ENCODE data around the gene GDNF.

GDNF gene

GRCh38 chr5:37767961-37768360, 71.9 kb downstream of the GDNF start:
- no peak for DNase-seq (ENCODE audit: low read depth in 1 of 2, low spot score in 1 of 2)
- Histone ChIP-seq H3K27ac (replicated peaks) (no peak overlapping the region), H3K27me3 (ENCODE audit: insufficient read depth, poor library complexity, severe bottlenecking) (no peaks in the 10 kb centered on the region), H3K4me3 (replicated peaks; ENCODE audit: insufficient read depth, low read length) (no peak overlapping the region)
- no peak for TF ChIP-seq SPI1 (IDR thresholded peaks at IDR 0.05; ENCODE audit: borderline replicate concordance, low read depth)
- TF ChIP-seq CTCF (IDR thresholded peaks at IDR 0.05; ENCODE audit: insufficient read depth, low read length), result no peak
- TF ChIP-seq GABPA (IDR thresholded peaks at IDR 0.05; ENCODE audit: low read depth), result no peak
- TF ChIP-seq, protein P1, sequence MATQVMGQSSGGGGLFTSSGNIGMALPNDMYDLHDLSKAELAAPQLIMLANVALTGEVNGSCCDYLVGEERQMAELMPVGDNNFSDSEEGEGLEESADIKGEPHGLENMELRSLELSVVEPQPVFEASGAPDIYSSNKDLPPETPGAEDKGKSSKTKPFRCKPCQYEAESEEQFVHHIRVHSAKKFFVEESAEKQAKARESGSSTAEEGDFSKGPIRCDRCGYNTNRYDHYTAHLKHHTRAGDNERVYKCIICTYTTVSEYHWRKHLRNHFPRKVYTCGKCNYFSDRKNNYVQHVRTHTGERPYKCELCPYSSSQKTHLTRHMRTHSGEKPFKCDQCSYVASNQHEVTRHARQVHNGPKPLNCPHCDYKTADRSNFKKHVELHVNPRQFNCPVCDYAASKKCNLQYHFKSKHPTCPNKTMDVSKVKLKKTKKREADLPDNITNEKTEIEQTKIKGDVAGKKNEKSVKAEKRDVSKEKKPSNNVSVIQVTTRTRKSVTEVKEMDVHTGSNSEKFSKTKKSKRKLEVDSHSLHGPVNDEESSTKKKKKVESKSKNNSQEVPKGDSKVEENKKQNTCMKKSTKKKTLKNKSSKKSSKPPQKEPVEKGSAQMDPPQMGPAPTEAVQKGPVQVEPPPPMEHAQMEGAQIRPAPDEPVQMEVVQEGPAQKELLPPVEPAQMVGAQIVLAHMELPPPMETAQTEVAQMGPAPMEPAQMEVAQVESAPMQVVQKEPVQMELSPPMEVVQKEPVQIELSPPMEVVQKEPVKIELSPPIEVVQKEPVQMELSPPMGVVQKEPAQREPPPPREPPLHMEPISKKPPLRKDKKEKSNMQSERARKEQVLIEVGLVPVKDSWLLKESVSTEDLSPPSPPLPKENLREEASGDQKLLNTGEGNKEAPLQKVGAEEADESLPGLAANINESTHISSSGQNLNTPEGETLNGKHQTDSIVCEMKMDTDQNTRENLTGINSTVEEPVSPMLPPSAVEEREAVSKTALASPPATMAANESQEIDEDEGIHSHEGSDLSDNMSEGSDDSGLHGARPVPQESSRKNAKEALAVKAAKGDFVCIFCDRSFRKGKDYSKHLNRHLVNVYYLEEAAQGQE (IDR thresholded peaks at IDR 0.05; ENCODE audit: insufficient replicate concordance, low read depth), result no peak
- TF ChIP-seq POLR2AphosphoS5 (IDR thresholded peaks at IDR 0.05; ENCODE audit: low read depth), result no peak

- no peaks in the 10 kb centered on the region for H3K27me3 ChIP-seq (ENCODE audit: insufficient read depth, poor library complexity, severe bottlenecking)
- no peak overlapping the region for H3K4me3 ChIP-seq (replicated peaks; ENCODE audit: insufficient read depth, low read length)
- TF ChIP-seq POLR2AphosphoS5 (IDR thresholded peaks at IDR 0.05; ENCODE audit: low read depth) (no peak), SPI1 (IDR thresholded peaks at IDR 0.05; ENCODE audit: borderline replicate concordance, low read depth) (no peak), CTCF (IDR thresholded peaks at IDR 0.05; ENCODE audit: insufficient read depth, low read length) (no peak), GABPA (IDR thresholded peaks at IDR 0.05; ENCODE audit: low read depth) (no peak)
- TF ChIP-seq, protein P1 (IDR thresholded peaks at IDR 0.05; ENCODE audit: insufficient replicate concordance, low read depth), result no peak
- no peak for DNase-seq (ENCODE audit: low read depth in 1 of 2, low spot score in 1 of 2)
- no peak overlapping the region for H3K27ac ChIP-seq (replicated peaks)
These were observed 72.6 kb downstream of the GDNF start for GRCh38 chr5:37767251-37767650.

All from HL-60 (cell line).